NCI-H2107 treated with DMSO at 0.1 percent for 48 hours (cell line): ENCODE results near the gene EGFLAM.

Experiments used
- DNase-seq: peaks from one replicate; lab custom pipeline; 2025; ENCODE audit not compliant: unreplicated experiment; lab: John Stamatoyannopoulos, UW

Gene EGFLAM

DNA sequence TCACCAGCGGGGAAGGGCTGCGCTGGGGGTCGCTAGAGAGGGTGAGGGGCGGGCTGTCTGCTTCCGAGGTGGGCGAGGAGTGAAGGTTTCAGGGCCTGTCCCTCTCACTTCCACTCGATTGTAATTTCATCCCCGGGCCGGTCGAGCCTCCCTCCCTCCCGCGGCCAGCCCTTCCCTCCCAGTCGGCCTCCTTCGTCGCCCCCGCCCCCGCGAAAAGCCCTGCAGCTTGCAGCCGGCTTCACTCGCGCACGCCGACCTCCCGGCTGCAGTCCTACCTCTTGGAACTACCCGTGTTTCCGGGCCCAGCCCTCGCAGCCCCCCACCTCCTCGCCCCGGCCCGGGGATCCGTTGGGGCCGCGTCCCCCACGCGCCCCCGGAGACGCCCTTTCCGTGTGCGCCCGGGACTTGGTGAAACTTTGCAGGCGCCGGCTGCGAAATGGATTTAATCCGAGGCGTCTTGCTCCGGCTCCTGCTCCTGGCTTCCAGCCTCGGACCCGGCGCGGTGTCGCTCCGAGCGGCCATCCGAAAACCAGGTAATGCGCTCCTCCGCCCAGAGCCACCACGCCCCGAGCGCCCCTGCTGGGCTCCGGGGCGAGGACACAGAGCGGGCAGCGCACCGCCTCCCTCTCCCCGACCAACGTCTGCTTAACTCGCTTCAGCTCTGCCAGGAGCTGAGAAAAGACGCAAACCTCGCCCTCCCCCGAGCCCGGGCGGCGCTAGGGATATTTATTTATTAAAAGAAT is at the start of gene EGFLAM:
Gene EGFLAM (plus strand): TSS at position 241 of the 743 bp plus-strand sequence. CDS start 196 bp downstream, at position 437.
- DNase-seq = peak; percentile 2

- peak; percentile 26 for DNase-seq
These were observed 49.5 kb upstream of the EGFLAM start for GRCh38 chr5:38208782-38209378.

- no peak for DNase-seq
These were observed 47.5 kb upstream of the EGFLAM start for GRCh38 chr5:38210676-38211353.

DNA sequence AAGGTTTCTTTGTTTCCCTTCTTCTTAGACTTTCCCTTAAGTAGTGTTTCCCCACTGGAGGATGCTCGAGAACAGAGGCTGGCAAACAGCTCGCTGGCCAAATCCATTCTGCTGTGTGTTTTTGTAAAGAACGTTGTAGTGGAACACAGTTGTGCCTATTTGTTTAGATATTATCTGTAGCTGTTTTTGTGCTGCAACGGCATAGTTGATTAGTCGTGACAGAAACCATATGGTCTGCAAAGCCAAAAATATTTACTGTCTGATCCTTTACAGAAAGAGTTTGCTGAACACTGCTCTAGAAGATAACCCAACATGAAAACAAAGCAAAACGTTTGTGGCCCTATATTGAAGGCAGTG is 47.0 kb upstream of the EGFLAM start:
- DNase-seq = no peak

DNA sequence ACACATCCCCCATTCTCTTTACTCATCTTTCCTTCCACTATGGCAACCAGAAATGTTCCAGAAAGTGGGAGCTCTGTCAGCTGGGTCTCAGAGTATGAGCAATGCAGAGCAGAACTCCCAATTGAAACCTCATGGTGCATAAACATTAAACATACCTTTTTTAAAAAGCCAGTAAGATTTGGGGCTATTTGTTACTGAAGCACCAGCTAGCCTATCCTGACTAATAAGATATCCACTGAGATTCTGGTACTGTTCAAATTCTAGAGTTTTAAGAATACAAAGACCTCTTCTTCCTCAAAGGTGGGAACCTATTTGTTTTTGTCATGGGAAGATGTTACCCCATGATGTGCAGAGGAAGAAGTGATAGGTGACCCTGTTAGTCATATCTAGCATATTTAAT is 46.1 kb upstream of the EGFLAM start:
- DNase-seq = no peak

DNA sequence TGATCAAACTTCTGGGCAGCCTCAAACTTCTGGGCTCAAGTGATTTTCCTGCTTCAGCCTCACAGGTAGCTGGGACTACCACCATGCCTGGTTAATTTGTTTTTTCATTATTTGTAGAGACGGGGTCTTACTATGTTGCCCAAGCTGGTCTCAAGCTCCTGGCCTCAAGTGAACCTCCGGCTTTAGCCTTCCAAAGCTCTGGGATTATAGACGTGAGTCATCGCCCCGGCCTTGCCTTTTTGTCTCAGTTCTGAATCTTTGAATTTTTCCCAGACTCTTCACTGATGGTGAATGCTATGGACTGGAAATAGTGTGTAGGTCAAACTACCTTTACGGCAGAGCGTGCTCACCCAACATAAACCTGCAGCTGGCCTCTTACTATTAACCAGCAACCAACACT is 32.3 kb upstream of the EGFLAM start:
- no peak for DNase-seq

- no peak for DNase-seq
These were observed 29.4 kb upstream of the EGFLAM start for GRCh38 chr5:38228914-38229313.

DNA sequence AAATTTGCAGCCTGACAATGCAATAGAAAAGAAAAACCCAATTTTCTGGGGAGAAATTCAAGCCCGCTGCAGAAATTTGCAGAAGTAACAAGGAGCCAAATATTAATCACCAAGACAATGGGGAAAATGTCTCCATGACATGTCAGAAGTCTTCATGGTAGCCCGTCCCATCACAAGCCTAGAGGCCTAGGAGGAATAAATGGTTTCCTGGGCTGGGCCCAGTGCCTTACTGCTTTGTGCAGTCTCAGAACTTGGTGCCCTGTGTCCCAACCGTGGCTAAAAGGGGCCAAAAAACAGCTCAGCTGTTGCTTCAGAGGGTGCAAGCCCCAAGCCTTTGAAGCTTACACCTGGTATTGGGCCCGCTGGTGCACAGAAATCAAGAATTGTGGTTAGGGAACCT is 23.6 kb upstream of the EGFLAM start:
- no peak for DNase-seq

- DNase-seq = no peak
These were observed 20.7 kb upstream of the EGFLAM start for GRCh38 chr5:38237681-38238080.

DNA sequence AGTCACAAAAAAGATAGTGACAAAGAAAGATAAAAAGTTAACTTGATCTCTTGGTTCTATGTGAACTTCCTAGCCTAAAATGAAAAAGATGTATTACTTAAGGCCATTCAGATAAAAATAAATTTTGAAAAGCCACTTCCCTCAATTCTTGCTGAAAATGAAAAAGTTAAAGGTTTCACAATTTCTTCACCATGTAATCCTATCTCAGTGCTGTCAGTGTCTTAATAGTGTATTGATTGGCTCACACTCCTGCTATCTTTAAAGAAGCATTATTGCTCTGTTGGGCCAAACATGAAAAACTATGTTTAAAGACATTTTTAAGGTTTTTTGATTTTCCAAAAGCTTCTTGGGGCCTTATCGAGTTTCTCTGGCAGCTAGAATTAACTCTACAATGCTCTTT is 18.1 kb upstream of the EGFLAM start:
- DNase-seq = no peak

DNA sequence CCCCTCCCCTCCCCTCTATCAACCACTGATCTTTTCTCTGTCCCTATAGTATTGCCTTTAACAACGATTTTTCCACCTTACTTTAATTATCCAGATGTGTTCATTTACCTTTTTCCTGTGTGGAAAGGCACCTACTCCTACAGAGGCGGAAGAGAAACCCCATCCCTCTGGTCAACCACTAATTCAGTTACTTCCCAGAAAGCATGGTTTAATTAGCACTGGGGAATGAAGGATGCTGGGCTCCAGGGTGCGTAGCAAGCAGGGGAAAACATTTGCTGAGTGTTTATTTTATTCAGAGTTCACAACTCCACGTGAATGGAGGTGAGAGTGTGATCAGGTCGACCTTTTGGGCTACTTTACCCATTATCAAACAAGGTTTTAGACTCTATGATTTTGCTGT is 16.7 kb upstream of the EGFLAM start:
- no peak for DNase-seq

- DNase-seq = no peak
These were observed 13.1 kb upstream of the EGFLAM start for GRCh38 chr5:38245307-38245706.

DNA sequence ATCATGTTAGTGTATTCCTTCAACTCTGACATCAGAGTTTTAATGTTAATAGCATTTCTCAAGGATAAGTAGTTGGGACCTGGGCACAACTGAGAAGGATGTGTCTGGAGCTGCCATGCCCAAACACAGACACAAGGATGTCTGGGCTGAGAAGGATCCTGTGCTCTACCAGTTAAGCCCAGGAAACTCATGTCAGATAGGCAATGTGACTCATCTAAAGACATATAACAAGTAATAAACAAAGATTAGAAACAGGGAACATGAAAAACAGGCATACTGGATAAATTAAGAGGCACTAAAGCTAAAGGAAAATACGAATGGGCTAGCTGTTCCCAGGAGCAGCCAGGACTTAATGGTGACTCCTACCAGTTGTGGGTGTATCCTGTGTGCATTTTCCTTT is 9.1 kb upstream of the EGFLAM start:
- no peak for DNase-seq

GRCh38 chr5:38249812-38250211 is 8.5 kb upstream of the EGFLAM start:
- DNase-seq = no peak

GRCh38 chr5:38250763-38251448 is 7.5 kb upstream of the EGFLAM start:
- DNase-seq = no peak

DNA sequence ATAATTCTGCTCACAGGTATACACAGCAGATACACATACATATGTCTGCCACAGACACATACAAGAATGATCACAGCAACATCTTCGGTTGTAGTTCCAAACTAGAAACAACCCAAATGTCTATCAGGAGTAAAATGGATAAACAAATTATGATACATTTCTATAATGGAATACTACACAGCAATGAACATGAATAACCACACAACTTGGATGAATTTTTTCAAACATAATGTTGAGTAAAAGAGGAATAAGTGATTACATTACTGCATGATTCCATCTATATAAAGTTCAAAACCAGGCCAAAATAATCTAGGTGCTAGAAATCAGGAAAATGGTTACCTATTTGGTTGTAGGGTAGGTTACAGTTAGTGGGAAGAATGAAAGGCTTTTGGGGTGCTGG is 4.6 kb upstream of the EGFLAM start:
- no peak for DNase-seq

GRCh38 chr5:38257308-38258041 is 884 bp upstream of the EGFLAM start:
- DNase-seq = no peak

DNA sequence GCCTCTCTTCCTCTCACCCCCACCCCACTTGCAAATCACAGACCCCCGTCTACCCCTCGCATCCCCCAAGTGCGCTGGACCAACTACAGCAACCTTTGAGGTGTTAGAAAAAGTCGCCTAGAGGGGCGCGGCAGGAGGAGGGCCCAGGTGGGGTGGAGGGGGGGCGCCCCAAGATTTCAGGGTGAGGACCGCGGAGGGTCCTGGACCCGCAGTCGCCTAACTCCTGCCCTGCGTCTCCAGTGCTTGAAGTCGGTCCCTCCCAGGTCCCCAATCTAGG is 379 bp upstream of the EGFLAM start:
- no peak for DNase-seq

DNA sequence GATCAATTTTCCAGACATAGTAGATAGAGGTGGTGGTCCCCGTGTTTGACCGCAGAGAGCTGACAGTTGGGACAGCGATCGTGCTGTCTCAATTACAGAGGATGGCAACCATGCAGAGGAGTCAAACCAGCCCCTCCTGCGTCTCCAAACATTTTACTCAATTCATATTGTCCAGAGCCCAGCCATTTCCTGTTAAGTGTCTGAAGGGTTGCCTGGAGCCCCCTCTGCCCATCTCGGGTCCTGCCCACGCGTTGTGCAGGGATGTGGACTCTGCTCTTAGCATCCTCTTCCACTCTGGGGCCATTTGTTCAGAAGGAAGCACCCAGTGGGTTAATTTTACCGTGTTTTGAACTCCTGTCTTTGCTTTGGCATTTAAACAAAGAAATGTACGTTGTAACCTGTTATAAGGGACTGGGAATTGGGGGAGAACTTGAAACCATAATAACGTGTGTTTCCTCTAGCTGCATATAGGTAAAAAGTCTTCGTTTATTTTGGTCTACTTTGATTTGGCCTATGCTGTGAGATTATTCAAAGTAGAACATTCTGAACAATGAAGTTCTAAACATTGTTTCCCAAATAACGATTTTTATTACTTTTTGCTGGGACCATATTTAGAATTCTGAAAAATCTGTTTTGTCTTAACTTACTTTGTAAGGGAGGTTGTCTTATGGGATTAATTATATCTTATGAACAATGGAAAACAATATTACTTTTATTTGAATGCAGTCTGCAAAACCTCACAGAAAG is 876 bp downstream of the EGFLAM start:
- DNase-seq = no peak

- DNase-seq = no peak
These were observed 1.4 kb downstream of the EGFLAM start for GRCh38 chr5:38259809-38260160.

GRCh38 chr5:38263983-38264382 is 5.6 kb downstream of the EGFLAM start:
- no peak for DNase-seq
